ENCODE measurements around the gene GATAD2B.
A peak's percentile ranks its signal among the peaks of the same experiment; 100 is the strongest.
"Not testable (repeated sequence)": the region's sequence is repeated elsewhere in the genome, so short reads cannot be mapped to it uniquely, and the experiment has no call there.

The GATAD2B gene

GRCh38 chr1:153882296-153882912, 40.4 kb downstream of the GATAD2B start:
- DNase-seq, result no peak

- no peak for DNase-seq
Observed at GRCh38 chr1:153881751-153882150, 41.0 kb downstream of the GATAD2B start.

- no peak for DNase-seq
Observed at GRCh38 chr1:153880962-153881361, 41.8 kb downstream of the GATAD2B start.

GRCh38 chr1:153880024-153880423, 42.7 kb downstream of the GATAD2B start:
- DNase-seq, result no peak

GRCh38 chr1:153877112-153877511, 45.7 kb downstream of the GATAD2B start:
- DNase-seq, result no peak

GRCh38 chr1:153872934-153873333, 49.8 kb downstream of the GATAD2B start:
- no peak for DNase-seq

GRCh38 chr1:153872331-153872730, 50.4 kb downstream of the GATAD2B start:
- DNase-seq, result no peak

- DNase-seq, result no peak
Observed at GRCh38 chr1:153869486-153869885, 53.3 kb downstream of the GATAD2B start.

- DNase-seq, result no peak
Observed at GRCh38 chr1:153866045-153866850, 56.5 kb downstream of the GATAD2B start.

- DNase-seq, result no peak
Observed at GRCh38 chr1:153860285-153860684, 62.5 kb downstream of the GATAD2B start.

GRCh38 chr1:153857505-153857904, 65.3 kb downstream of the GATAD2B start:
- DNase-seq, result no peak

GRCh38 chr1:153856763-153857162, 66.0 kb downstream of the GATAD2B start:
- DNase-seq, result no peak

GRCh38 chr1:153852170-153852569, 70.6 kb downstream of the GATAD2B start:
- no peak for DNase-seq

GRCh38 chr1:153849487-153850185, 73.1 kb downstream of the GATAD2B start:
- peak; percentile 29 for DNase-seq

- DNase-seq, result no peak
Observed at GRCh38 chr1:153848805-153849204, 74.0 kb downstream of the GATAD2B start.

- no peak for DNase-seq
Observed at GRCh38 chr1:153845158-153845557, 77.6 kb downstream of the GATAD2B start.

- not testable (repeated sequence) for DNase-seq
Observed at GRCh38 chr1:153844349-153844748, 78.4 kb downstream of the GATAD2B start.

- no peak for DNase-seq
Observed at GRCh38 chr1:153842006-153842471, 80.7 kb downstream of the GATAD2B start.

GRCh38 chr1:153841463-153841994, 81.2 kb downstream of the GATAD2B start:
- DNase-seq, result no peak

- DNase-seq, result not testable (repeated sequence)
Observed at GRCh38 chr1:153840774-153841173, 82.0 kb downstream of the GATAD2B start.

GRCh38 chr1:153833968-153834367, 88.8 kb downstream of the GATAD2B start:
- DNase-seq, result not testable (repeated sequence)

GRCh38 chr1:153833171-153833570, 89.6 kb downstream of the GATAD2B start:
- DNase-seq, result no peak

GRCh38 chr1:153832293-153832692, 90.5 kb downstream of the GATAD2B start:
- no peak for DNase-seq
